GM18520 (cell line): ENCODE results near the gene CCBE1.

Experiments
- ATAC-seq: cut with Tn5 transposase; IDR thresholded peaks from one replicate; pipeline ENCODE4 v1.9.1; 2021; ENCODE audit not compliant: unreplicated experiment

The CCBE1 gene

DNA sequence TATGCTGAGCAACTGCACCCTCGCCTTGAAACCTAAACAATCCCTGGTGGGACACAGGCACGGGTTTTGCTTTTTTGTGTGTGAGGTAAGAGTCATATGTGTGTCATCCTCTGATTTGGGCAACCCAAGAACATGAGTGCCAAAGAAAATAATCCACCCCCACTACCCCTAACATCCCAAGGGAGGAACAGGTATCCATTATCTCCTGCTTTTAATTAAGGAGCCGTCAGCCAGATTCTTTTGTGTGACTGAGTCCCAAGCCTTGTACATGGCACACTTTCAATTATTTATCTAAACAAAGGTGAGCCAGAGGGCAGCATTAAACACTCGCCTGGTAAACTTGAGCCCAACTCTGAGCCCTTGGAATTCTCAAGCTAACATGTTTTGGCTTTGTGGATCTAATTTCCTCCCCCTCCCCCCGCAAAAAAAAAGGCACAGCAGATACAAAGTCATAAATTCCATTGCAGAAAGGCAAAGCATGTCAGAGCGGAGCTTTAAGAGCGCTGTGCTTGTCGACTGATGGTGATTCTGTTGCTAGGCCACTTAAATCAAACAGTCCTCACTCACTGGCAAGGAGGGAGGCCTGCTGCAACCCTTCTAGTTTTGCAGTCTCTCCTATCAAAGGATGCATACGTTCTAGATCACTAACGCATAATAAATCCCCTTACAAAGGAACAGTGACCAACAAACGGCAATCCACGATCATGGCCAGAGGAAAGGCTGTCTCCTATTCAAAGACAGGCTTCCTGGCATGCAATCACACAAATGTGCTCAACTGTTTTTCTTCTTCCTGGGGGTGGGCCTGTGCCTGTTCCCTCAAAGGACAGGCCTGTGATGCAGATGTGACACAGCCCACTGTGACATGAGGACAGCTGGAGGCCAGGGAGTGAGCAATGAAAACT lies 194.7 kb downstream of the CCBE1 start:
- ATAC-seq: no peak

DNA sequence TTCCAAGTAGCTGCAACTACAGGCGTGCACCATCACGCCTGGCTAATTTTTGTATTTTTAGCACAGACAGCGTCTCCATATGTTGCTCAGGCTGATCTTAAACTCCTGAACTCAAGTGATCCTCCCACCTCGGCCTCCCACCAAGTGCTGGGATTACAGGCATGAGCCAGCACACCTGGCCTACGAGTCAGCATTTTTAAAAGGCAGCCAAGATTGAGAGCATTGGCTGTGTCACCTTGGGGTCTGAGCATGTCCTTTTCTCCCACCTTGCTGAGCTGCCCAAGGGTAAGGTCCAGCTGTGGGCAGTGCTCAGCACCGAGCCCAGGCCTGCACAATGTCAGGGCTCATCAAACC lies 195.3 kb downstream of the CCBE1 start:
- no peak for ATAC-seq

GRCh38 chr18:59500765-59501164 lies 196.5 kb downstream of the CCBE1 start:
- ATAC-seq: no peak

- ATAC-seq: no peak
Measured at GRCh38 chr18:59498506-59499086, 198.6 kb downstream of the CCBE1 start.

DNA sequence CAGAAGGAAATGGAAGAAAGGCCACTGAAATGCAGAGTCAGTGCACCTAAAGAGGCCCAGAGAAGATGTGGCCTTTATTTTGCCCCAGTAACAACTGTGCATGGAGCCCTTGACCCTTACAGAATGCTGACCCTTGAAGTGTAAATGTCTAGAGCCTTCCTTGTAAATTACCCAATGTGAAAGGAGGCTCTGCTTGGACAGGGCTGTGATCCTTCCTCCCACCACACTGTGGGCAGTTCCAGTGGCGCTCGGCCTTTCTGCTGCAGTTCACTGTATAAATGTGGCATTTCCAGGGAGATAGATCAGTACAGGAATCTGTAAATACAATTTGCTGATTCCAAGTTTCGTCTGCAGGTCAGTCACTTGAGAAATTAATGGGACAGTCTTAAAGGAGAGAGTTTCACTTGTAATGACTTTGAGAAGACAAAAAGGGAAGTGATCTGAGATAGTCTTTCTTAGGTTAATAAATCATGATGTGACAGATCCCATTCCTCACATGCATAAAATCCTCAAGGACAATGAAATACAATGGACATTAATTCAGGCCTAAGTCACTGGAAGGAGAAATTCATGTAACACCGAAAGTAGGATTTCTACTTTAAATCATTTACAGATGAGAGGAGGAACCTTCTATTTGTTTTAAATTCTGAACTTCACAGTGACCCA lies 204.3 kb downstream of the CCBE1 start:
- ATAC-seq: no peak

DNA sequence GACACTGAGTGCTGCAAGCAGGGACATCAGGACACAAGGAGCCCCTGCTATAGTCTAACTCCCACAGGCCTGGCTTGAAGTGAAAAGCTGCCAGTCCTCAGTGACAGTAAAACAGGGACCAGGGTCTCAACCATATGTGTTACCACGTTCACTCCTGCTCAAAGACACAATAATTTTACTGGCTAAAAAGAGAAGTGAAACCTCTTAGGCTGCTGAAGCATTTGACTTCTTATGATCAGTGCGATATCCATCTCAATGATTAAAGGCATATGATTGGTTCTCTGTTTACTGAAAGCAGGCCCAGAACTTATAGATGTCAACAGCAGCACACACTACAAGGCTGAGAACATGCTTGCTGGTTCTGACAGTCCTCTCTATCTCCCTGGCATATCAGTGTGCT lies 208.3 kb downstream of the CCBE1 start:
- ATAC-seq: no peak

DNA sequence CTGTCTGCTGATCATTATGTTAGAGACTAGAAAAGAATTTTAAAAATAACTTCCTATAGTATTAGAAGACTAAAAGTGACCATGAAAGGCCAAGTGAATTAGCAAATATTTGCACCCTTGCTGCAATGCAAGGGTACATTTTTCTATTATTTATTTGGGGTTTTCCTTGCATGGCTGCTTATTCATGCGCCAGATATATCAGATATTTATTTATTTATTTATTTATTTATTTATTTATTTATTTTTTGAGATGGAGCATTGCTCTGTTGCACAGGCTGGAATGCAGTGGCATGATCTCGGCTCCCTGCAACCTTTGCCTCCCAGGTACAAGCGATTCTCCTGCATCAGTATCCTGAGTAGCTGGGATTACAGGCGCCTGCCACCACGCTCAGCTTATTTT lies 211.8 kb downstream of the CCBE1 start:
- no peak for ATAC-seq

DNA sequence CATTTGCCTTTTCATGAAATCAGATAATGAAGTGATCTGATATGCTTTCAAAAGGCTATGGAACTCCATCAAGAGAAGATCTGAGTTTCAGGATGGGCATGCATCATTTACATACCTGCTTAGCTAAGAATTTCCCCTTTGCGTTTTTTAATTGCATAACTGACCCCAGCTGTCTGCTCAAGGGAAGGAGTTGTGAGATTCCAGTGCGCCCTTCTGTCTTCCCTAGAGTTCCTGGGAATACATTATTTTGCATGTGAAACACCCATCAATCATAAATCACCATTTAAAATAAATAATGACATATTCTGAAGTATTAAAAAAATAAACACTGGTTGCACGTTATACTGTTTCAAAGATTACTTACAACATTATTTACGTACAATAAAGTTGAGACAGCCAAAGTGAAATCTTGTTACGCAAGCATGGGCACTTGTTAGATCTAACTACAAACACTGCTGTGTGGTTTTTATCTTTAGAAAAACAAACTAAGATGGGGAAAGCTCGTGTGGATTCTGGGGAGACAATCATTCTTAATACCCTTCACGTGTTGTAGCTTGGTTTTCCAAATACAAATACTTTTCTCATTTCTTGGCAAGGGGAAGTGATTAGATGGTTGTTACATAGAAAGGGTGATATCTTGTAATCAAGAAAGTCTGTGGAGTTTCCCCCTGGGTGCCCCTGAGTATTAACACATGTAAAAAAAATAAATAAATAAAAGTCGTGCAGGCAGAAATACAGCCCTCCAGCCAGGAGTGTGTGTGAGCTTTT lies 212.5 kb downstream of the CCBE1 start:
- no peak for ATAC-seq

GRCh38 chr18:59484131-59484530 lies 213.1 kb downstream of the CCBE1 start:
- ATAC-seq: no peak

GRCh38 chr18:59481436-59481835 lies 215.8 kb downstream of the CCBE1 start:
- no peak for ATAC-seq

- no peak for ATAC-seq
Measured at GRCh38 chr18:59479776-59480175, 217.4 kb downstream of the CCBE1 start.

DNA sequence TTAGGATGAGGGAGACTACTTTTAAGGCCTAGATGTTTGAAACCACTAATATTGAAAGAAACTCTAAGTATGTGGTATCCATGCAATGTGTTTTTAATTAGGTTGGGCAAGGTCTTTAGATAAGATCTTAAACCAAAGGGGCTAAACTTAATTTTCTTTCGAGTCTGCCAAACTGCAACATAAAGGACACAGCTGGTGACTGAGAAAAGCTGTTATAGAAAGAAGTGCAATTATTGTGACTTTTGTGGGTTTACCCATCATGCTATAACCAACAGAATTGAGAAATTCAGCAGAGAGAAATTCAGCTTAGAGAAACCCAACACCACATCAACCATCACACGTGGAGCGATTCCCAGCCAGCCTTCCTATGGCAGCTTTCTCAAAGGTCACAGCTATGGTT lies 218.6 kb downstream of the CCBE1 start:
- no peak for ATAC-seq

- ATAC-seq: no peak
Measured at GRCh38 chr18:59477849-59478248, 219.4 kb downstream of the CCBE1 start.

DNA sequence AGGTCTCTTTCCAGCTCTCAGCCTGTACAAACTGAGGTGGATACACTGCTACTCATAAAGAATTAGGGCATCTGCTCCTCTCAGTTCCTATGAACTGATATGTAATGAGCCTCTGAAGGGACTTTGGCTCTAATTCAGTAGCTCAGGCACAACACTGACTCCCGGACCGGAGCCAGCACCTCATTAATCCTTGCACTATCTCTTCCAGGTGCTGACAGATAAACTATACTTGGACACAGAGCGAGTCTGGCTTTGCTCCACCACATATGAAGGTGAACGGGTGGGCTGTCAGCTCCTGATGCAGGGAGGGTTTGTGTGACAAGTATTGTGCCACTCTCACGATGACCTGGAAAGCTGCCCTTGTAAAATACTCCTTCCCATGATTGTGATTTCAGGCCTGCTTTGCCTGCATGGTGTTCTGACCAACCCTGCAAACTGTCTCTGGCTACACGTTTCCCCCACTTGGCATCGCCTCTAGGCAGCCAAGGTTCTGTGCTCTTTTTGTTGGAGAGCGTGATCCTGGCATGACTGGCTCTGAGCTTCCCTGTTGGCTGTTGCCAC lies 226.6 kb downstream of the CCBE1 start:
- ATAC-seq: no peak

- ATAC-seq: no peak
Measured at GRCh38 chr18:59469463-59470180, 227.6 kb downstream of the CCBE1 start.

- ATAC-seq: no peak
Measured at GRCh38 chr18:59468821-59469220, 228.4 kb downstream of the CCBE1 start.

- no peak for ATAC-seq
Measured at GRCh38 chr18:59467497-59467896, 229.7 kb downstream of the CCBE1 start.

DNA sequence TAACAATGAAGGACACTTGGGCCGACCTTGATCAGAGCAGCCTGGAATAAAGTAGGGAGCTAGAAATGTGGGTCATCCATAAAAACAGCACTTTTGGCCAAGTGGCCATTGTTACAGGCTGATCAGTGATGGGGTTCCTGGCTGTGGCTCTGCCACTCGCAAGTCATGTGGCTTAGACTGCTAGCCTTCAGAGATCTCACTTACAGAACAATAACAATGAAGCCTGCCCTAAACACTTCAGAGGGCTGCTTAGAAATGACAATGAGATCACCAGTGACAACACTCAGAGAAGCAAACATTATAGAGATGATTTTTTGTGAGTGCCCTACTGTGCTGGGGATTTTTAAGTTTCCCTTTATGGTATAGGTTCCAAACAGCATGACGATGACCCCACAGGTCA lies 230.2 kb downstream of the CCBE1 start:
- ATAC-seq: no peak

- ATAC-seq: no peak
Measured at GRCh38 chr18:59464486-59464885, 232.7 kb downstream of the CCBE1 start.

- no peak for ATAC-seq
Measured at GRCh38 chr18:59461171-59461570, 236.1 kb downstream of the CCBE1 start.

- no peak for ATAC-seq
Measured at GRCh38 chr18:59460072-59460420, 237.2 kb downstream of the CCBE1 start.
